OCI-M2 (cell line): Measurements from ENCODE around the gene STMP1.

Source experiments
- DNase-seq: peaks from one replicate; lab custom pipeline; 2025; ENCODE audit not compliant: unreplicated experiment; lab: John Stamatoyannopoulos, UW

The STMP1 gene

GRCh38 chr7:135693558-135693957 is 31.2 kb downstream of the STMP1 start:
- DNase-seq = no peak

GRCh38 chr7:135697276-135698049 is 35.1 kb downstream of the STMP1 start:
- DNase-seq = no peak

- no peak for DNase-seq
Measured at GRCh38 chr7:135704074-135704473, 41.8 kb downstream of the STMP1 start.

GRCh38 chr7:135704698-135705097 is 42.4 kb downstream of the STMP1 start:
- DNase-seq = no peak

GRCh38 chr7:135706038-135706742 is 43.9 kb downstream of the STMP1 start:
- DNase-seq = no peak

GRCh38 chr7:135706858-135707569 is 44.7 kb downstream of the STMP1 start:
- DNase-seq = no peak

GRCh38 chr7:135707570-135707966 is 45.3 kb downstream of the STMP1 start:
- DNase-seq = no peak

- no peak for DNase-seq
Measured at GRCh38 chr7:135708041-135708440, 45.7 kb downstream of the STMP1 start.

GRCh38 chr7:135709508-135709907 is 47.2 kb downstream of the STMP1 start:
- no peak for DNase-seq

GRCh38 chr7:135710417-135711138 is 48.3 kb downstream of the STMP1 start:
- DNase-seq = no peak

- DNase-seq = no peak
Measured at GRCh38 chr7:135711139-135711469, 48.8 kb downstream of the STMP1 start.

GRCh38 chr7:135712182-135712782 is 50.0 kb downstream of the STMP1 start:
- no peak for DNase-seq

- no peak for DNase-seq
Measured at GRCh38 chr7:135712796-135713195, 50.5 kb downstream of the STMP1 start.

- no peak for DNase-seq
Measured at GRCh38 chr7:135713836-135714470, 51.6 kb downstream of the STMP1 start.

GRCh38 chr7:135714534-135715009 is 52.3 kb downstream of the STMP1 start:
- no peak for DNase-seq

- no peak for DNase-seq
Measured at GRCh38 chr7:135715055-135715522, 52.8 kb downstream of the STMP1 start.

- no peak for DNase-seq
Measured at GRCh38 chr7:135715673-135716072, 53.4 kb downstream of the STMP1 start.

GRCh38 chr7:135716677-135717238 is 54.4 kb downstream of the STMP1 start:
- DNase-seq = no peak

- no peak for DNase-seq
Measured at GRCh38 chr7:135717693-135718092, 55.4 kb downstream of the STMP1 start.

- no peak for DNase-seq
Measured at GRCh38 chr7:135718219-135718618, 55.9 kb downstream of the STMP1 start.
